H9 (cell line): Measurements from ENCODE around the gene RAET1G. TPM values are rescaled to one million over a fixed set of nuclear protein-coding genes. Genes with fewer than 3 reads are reported as not detected.

Experiments used
- DNase-seq: peaks from one replicate; pipeline ENCODE4 v3.0.0-alpha.2; 2017
- H2AFZ ChIP-seq: one replicate; pipeline ENCODE4 v1.6.1; 2013; ENCODE audit warnings: mild to moderate bottlenecking, low read length, control low read depth, moderate library complexity
- H2AK5ac ChIP-seq: 2 replicates; pipeline ENCODE4 v1.6.1; 2013; ENCODE audit warnings: low read length, control low read depth, mixed read lengths; ENCODE audit not compliant: insufficient read length
- H2BK120ac ChIP-seq: one replicate; pipeline ENCODE4 v1.6.1; 2013; ENCODE audit warnings: low read depth, mild to moderate bottlenecking, low read length, control low read depth, inconsistent platforms; ENCODE audit not compliant: poor library complexity, severe bottlenecking
- H2BK12ac ChIP-seq: 2 replicates; pipeline ENCODE4 v1.6.1; 2013; ENCODE audit warnings: low read length, control low read depth, mixed read lengths, low read depth; ENCODE audit not compliant: insufficient read length
- H2BK15ac ChIP-seq: 2 replicates; pipeline ENCODE4 v1.6.1; 2013; ENCODE audit warnings: low read depth, low read length, control low read depth
- H2BK20ac ChIP-seq: one replicate; pipeline ENCODE4 v1.6.1; 2013; ENCODE audit warnings: low read depth, mild to moderate bottlenecking, low read length, control low read depth, inconsistent platforms; ENCODE audit not compliant: poor library complexity, severe bottlenecking
- H2BK5ac ChIP-seq: 2 replicates; pipeline ENCODE4 v1.6.1; 2013; ENCODE audit warnings: low read length, control low read depth, mixed read lengths; ENCODE audit not compliant: insufficient read length
- H3K14ac ChIP-seq: 2 replicates; pipeline ENCODE4 v1.6.1; 2013; ENCODE audit warnings: low read length, control low read depth; ENCODE audit not compliant: insufficient read depth
- H3K18ac ChIP-seq: 2 replicates; pipeline ENCODE4 v1.6.1; 2013; ENCODE audit warnings: low read depth, mild to moderate bottlenecking, mixed read lengths, low read length, control low read depth; ENCODE audit not compliant: insufficient read length
- H3K23ac ChIP-seq: 2 replicates; pipeline ENCODE4 v1.6.1; 2013; ENCODE audit warnings: low read length, control low read depth, mixed read lengths, low read depth; ENCODE audit not compliant: insufficient read length
- H3K23me2 ChIP-seq: 2 replicates; pipeline ENCODE4 v1.6.1; 2013; ENCODE audit warnings: low read depth, mild to moderate bottlenecking, mixed read lengths, low read length, control low read depth; ENCODE audit not compliant: insufficient read length, poor library complexity, severe bottlenecking
- H3K27ac ChIP-seq: 2 replicates; pipeline ENCODE4 v1.5.1; 2013; ENCODE audit warnings: low read length, control low read depth, mixed read lengths, low read depth; ENCODE audit not compliant: insufficient read length
- H3K27me3 ChIP-seq: 2 replicates; pipeline ENCODE4 v1.6.1; 2013; ENCODE audit warnings: low read length, control low read depth, inconsistent platforms; ENCODE audit not compliant: insufficient read depth
- H3K4ac ChIP-seq: 2 replicates; pipeline ENCODE4 v1.6.1; 2013; ENCODE audit warnings: low read depth, mild to moderate bottlenecking, control low read depth, inconsistent platforms, low read length, moderate library complexity
- H3K4me1 ChIP-seq: 2 replicates; pipeline ENCODE4 v1.6.1; 2013; ENCODE audit warnings: low read length, control low read depth, inconsistent platforms; ENCODE audit not compliant: insufficient read depth
- H3K4me2 ChIP-seq: 2 replicates; pipeline ENCODE4 v1.6.1; 2013; ENCODE audit warnings: low read length, control low read depth, mixed read lengths; ENCODE audit not compliant: insufficient read length, insufficient read depth
- H3K56ac ChIP-seq: 2 replicates; pipeline ENCODE4 v1.6.1; 2013; ENCODE audit warnings: low read depth, mild to moderate bottlenecking, mixed read lengths, low read length, control low read depth; ENCODE audit not compliant: insufficient read length
- H3K79me1 ChIP-seq: 2 replicates; pipeline ENCODE4 v1.6.1; 2013; ENCODE audit warnings: low read depth, mild to moderate bottlenecking, moderate library complexity, low read length, control low read depth, inconsistent platforms; ENCODE audit not compliant: insufficient read depth, poor library complexity, severe bottlenecking
- H3K79me2 ChIP-seq: 2 replicates; pipeline ENCODE4 v1.6.1; 2013; ENCODE audit warnings: low read length, control low read depth, inconsistent platforms; ENCODE audit not compliant: insufficient read depth
- H3K9ac ChIP-seq: 2 replicates; pipeline ENCODE4 v1.6.1; 2013; ENCODE audit warnings: low read length, control low read depth, mixed read lengths; ENCODE audit not compliant: insufficient read length; ENCODE audit errors: extremely low read depth
- H3K9me3 ChIP-seq: one replicate; pipeline ENCODE4 v1.6.1; 2013; ENCODE audit warnings: low read depth, low read length, inconsistent platforms; ENCODE audit not compliant: control insufficient read depth
- H3T11ph ChIP-seq: one replicate; pipeline ENCODE4 v1.6.1; 2013; ENCODE audit warnings: mild to moderate bottlenecking, low read length, control low read depth, inconsistent platforms
- H4K20me1 ChIP-seq: one replicate; pipeline ENCODE4 v1.6.1; 2013; ENCODE audit not compliant: control insufficient read depth, insufficient read length, insufficient read depth
- H4K5ac ChIP-seq: 2 replicates; pipeline ENCODE4 v1.6.1; 2013; ENCODE audit warnings: low read depth, mild to moderate bottlenecking, mixed read lengths, low read length, control low read depth; ENCODE audit not compliant: insufficient read length
- H4K8ac ChIP-seq: replicated peaks from 2 replicates; pipeline ENCODE4 v1.6.1; 2013; ENCODE audit warnings: low read length, control low read depth, mixed read lengths, low read depth; ENCODE audit not compliant: insufficient read length
- H4K91ac ChIP-seq: 2 replicates; pipeline ENCODE4 v1.6.1; 2013; ENCODE audit warnings: low read depth, mild to moderate bottlenecking, moderate library complexity, mixed read lengths, low read length, control low read depth; ENCODE audit not compliant: insufficient read length
- H3K27ac Mint-ChIP-seq, 3 experiments: 2 replicates in 2 of 3; 3 replicates in 1 of 3; pipeline ENCODE4 v1.8.0; 2020 to 2021; ENCODE audit warnings: mixed read lengths in 3 of 3, mild to moderate bottlenecking in 1 of 3, moderate library complexity in 1 of 3
- H3K27me3 Mint-ChIP-seq: 2 replicates; pipeline ENCODE4 v1.8.0; 2021; ENCODE audit warnings: low read depth, mild to moderate bottlenecking, moderate library complexity, mixed read lengths
- H3K36me3 Mint-ChIP-seq, 3 experiments: 2 replicates in 2 of 3; 3 replicates in 1 of 3; pipeline ENCODE4 v1.8.0; 2020 to 2021; ENCODE audit warnings: low read depth in 3 of 3, mixed read lengths in 3 of 3; ENCODE audit not compliant: insufficient read depth in 1 of 3
- H3K4me1 Mint-ChIP-seq, 2 experiments: 2 replicates each; pipeline ENCODE4 v1.8.0; 2020; ENCODE audit warnings: mixed read lengths in 2 of 2
- H3K4me3 Mint-ChIP-seq, 2 experiments: 2 replicates in 1 of 2; 3 replicates in 1 of 2; pipeline ENCODE4 v1.8.0; 2020 to 2021; ENCODE audit warnings: mild to moderate bottlenecking in 2 of 2, mixed read lengths in 2 of 2, moderate library complexity in 1 of 2
- H3K9me3 Mint-ChIP-seq, 2 experiments: 2 replicates in 1 of 2; 3 replicates in 1 of 2; pipeline ENCODE4 v1.8.0; 2020; ENCODE audit warnings: mild to moderate bottlenecking in 2 of 2, mixed read lengths in 2 of 2, moderate library complexity in 1 of 2
- WGBS: extraction: QIAGEN DNeasy Blood & Tissue Kit; methylation state at CpG from one replicate; pipeline ENCODE4 v1.1.7; 2013; ENCODE audit warnings: missing lambda C conversion rate, low lambda C conversion rate, mixed read lengths; ENCODE audit not compliant: insufficient read length; ENCODE audit errors: extremely low coverage; 5-methylcytosine and 5-hydroxymethylcytosine counted together
- total RNA-seq: library from RNA; stranded (reverse); gene quantifications from 2 replicates; pipeline ENCODE4 v1.2.1, GENCODE V29; 2021
- TF ChIP-seq, protein P1 (sequence below): fragments of 200-600 bp; sonication (generic); conservative IDR thresholded peaks from 3 replicates; pipeline ENCODE4 v1.8.0; 2021; ENCODE audit warnings: antibody characterized with exemption, mild to moderate bottlenecking

RAET1G gene
- total RNA-seq, 1 experiment from 2014 or later = not detected

GRCh38 chr6:149889326-149889725 lies 33.6 kb downstream of the RAET1G start:
- Histone ChIP-seq H3K4me1 (no peaks in the 10 kb centered on the region), H2AK5ac (no peak overlapping the region), H3K4ac (no peak overlapping the region), H3K23ac (no peak overlapping the region), H4K5ac (no peak overlapping the region), H2BK12ac (no peak overlapping the region), H3K9ac (no peak overlapping the region), H2BK5ac (no peak overlapping the region), H2BK120ac (no peak overlapping the region), H3K4me2 (no peak overlapping the region), H3K27ac (no peak overlapping the region), H3K23me2 (no peaks in the 10 kb centered on the region), H3K9me3 (no peaks in the 10 kb centered on the region), H3T11ph (no peak overlapping the region), H2BK20ac (no peak overlapping the region), H2BK15ac (no peak overlapping the region), H3K14ac (no peak overlapping the region), H3K18ac (no peak overlapping the region), H3K27me3 (no peaks in the 10 kb centered on the region), H4K20me1 (no peaks in the 10 kb centered on the region), H3K79me2 (no peaks in the 10 kb centered on the region), H3K56ac (no peak overlapping the region), H4K91ac (no peak overlapping the region), H3K79me1 (no peaks in the 10 kb centered on the region), H4K8ac (no peak overlapping the region), H2AFZ (no peak overlapping the region)
- peaks cover 60% of the 10 kb centered on the region for H3K27me3 Mint-ChIP-seq
- no peak for DNase-seq
- no peak overlapping the region for H3K4me3 Mint-ChIP-seq
- H3K4me1 Mint-ChIP-seq = peaks cover 0 to 3% of the 10 kb centered on the region in 2 experiments; a peak in 2 of 4 replicates
- H3K9me3 Mint-ChIP-seq = no peaks in the 10 kb centered on the region
- TF ChIP-seq, protein P1, sequence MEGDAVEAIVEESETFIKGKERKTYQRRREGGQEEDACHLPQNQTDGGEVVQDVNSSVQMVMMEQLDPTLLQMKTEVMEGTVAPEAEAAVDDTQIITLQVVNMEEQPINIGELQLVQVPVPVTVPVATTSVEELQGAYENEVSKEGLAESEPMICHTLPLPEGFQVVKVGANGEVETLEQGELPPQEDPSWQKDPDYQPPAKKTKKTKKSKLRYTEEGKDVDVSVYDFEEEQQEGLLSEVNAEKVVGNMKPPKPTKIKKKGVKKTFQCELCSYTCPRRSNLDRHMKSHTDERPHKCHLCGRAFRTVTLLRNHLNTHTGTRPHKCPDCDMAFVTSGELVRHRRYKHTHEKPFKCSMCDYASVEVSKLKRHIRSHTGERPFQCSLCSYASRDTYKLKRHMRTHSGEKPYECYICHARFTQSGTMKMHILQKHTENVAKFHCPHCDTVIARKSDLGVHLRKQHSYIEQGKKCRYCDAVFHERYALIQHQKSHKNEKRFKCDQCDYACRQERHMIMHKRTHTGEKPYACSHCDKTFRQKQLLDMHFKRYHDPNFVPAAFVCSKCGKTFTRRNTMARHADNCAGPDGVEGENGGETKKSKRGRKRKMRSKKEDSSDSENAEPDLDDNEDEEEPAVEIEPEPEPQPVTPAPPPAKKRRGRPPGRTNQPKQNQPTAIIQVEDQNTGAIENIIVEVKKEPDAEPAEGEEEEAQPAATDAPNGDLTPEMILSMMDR = no peak
- WGBS = no CpG with 5 or more reads among the region's 7 CpGs
- H3K27ac Mint-ChIP-seq = no peak overlapping the region
- no peaks in the 10 kb centered on the region for H3K36me3 Mint-ChIP-seq
